GM23338 (cell line): ENCODE results near the gene NIN. TPM values are rescaled to one million over a fixed set of nuclear protein-coding genes. Genes with fewer than 3 reads are reported as not detected.
"Not testable (repeated sequence)": the region's sequence is repeated elsewhere in the genome, so short reads cannot be mapped to it uniquely, and the experiment has no call there.

Experiments used
- ATAC-seq: fragments of 200-7000 bp; cut with Tn5 transposase; 3 replicates; pipeline ENCODE4 v1.9.1; 2020
- DNase-seq: peaks from one replicate; pipeline ENCODE4 v3.0.0-alpha.2; 2015; ENCODE audit warnings: low spot score
- H2AFZ ChIP-seq: fragments of 200-600 bp; sonication (generic); 2 replicates; pipeline ENCODE4 v1.8.0; 2016; ENCODE audit warnings: antibody characterized with exemption, mild to moderate bottlenecking, moderate library complexity
- H3F3A ChIP-seq: fragments of 200-600 bp; sonication (generic); replicated peaks from 2 replicates; pipeline ENCODE4 v1.8.0; 2017; ENCODE audit warnings: antibody characterized with exemption, mixed run types, low read depth
- H3K27ac ChIP-seq: fragments of 200-600 bp; sonication (generic); 2 replicates; pipeline ENCODE4 v1.6.1; 2016; ENCODE audit warnings: low read depth
- H3K27me3 ChIP-seq: fragments of 200-600 bp; sonication (generic); 2 replicates; pipeline ENCODE4 v1.8.0; 2016; ENCODE audit warnings: mild to moderate bottlenecking, mixed run types, moderate library complexity; ENCODE audit not compliant: insufficient read depth
- H3K36me3 ChIP-seq: fragments of 200-600 bp; sonication (generic); 2 replicates; pipeline ENCODE4 v1.8.0; 2016; ENCODE audit warnings: mild to moderate bottlenecking; ENCODE audit not compliant: insufficient read depth
- H3K4me1 ChIP-seq: fragments of 200-600 bp; sonication (generic); 2 replicates; pipeline ENCODE4 v1.8.0; 2016; ENCODE audit warnings: mild to moderate bottlenecking, moderate library complexity; ENCODE audit not compliant: insufficient read depth
- H3K4me2 ChIP-seq: fragments of 200-600 bp; sonication (generic); 2 replicates; pipeline ENCODE4 v1.7.1; 2017; ENCODE audit warnings: mixed run types
- H3K4me3 ChIP-seq: fragments of 200-600 bp; sonication (generic); 2 replicates; pipeline ENCODE4 v1.6.1; 2016; ENCODE audit warnings: mixed run types
- H3K79me2 ChIP-seq: fragments of 200-600 bp; sonication (generic); replicated peaks from 2 replicates; pipeline ENCODE4 v1.8.0; 2017; ENCODE audit warnings: mild to moderate bottlenecking; ENCODE audit not compliant: insufficient read depth
- H3K9me2 ChIP-seq: fragments of 200-600 bp; sonication (generic); 2 replicates; pipeline ENCODE4 v1.8.0; 2017; ENCODE audit not compliant: insufficient read depth
- H4K20me1 ChIP-seq: fragments of 200-600 bp; sonication (generic); replicated peaks from 2 replicates; pipeline ENCODE4 v1.8.0; 2017; ENCODE audit warnings: mild to moderate bottlenecking; ENCODE audit not compliant: insufficient read depth
- H3K27ac Mint-ChIP-seq: 2 replicates; pipeline ENCODE4 v1.8.0; 2020; ENCODE audit warnings: inconsistent platforms, mild to moderate bottlenecking, moderate library complexity, mixed read lengths
- H3K27me3 Mint-ChIP-seq: 3 replicates; pipeline ENCODE4 v1.8.0; 2022; ENCODE audit warnings: low read depth, mild to moderate bottlenecking, moderate library complexity, mixed read lengths, inconsistent platforms; ENCODE audit not compliant: insufficient read depth, poor library complexity
- H3K36me3 Mint-ChIP-seq: 3 replicates; pipeline ENCODE4 v1.8.0; 2021; ENCODE audit warnings: low read depth, mild to moderate bottlenecking, inconsistent platforms, moderate library complexity, mixed read lengths
- H3K4me1 Mint-ChIP-seq: 3 replicates; pipeline ENCODE4 v1.8.0; 2020; ENCODE audit warnings: mild to moderate bottlenecking, inconsistent platforms, mixed read lengths
- H3K4me3 Mint-ChIP-seq: 3 replicates; pipeline ENCODE4 v1.8.0; 2021; ENCODE audit warnings: moderate library complexity, mild to moderate bottlenecking, inconsistent platforms, mixed read lengths
- H3K9me3 Mint-ChIP-seq: 3 replicates; pipeline ENCODE4 v1.8.0; 2020; ENCODE audit warnings: moderate library complexity, mild to moderate bottlenecking, inconsistent platforms, mixed read lengths
- CREB1 ChIP-seq: fragments of 250-450 bp; sonication (Bioruptor Pico); IDR thresholded peaks from 2 replicates; pipeline ENCODE4 v1.5.0; 2020; ENCODE audit warnings: low read depth, mild to moderate bottlenecking, moderate library complexity
- EZH2 ChIP-seq: fragments of 200-600 bp; sonication (generic); IDR thresholded peaks from one replicate; pipeline ENCODE4 v1.8.0; 2017; ENCODE audit warnings: antibody characterized with exemption, mild to moderate bottlenecking, low read depth; ENCODE audit not compliant: unreplicated experiment
- POLR2AphosphoS5 ChIP-seq: IDR thresholded peaks from 2 replicates; pipeline ENCODE4 v1.6.1; 2016; ENCODE audit warnings: antibody characterized with exemption, low read depth
- ZNF114 ChIP-seq: fragments of 250-450 bp; sonication (Bioruptor Pico); IDR thresholded peaks from 2 replicates; pipeline ENCODE4 v1.5.0; 2020; ENCODE audit warnings: mild to moderate bottlenecking, moderate library complexity
- ZNF331 ChIP-seq: fragments of 250-450 bp; sonication (Bioruptor Pico); IDR thresholded peaks from 2 replicates; pipeline ENCODE4 v1.5.0; 2020; ENCODE audit warnings: low read depth, mild to moderate bottlenecking, moderate library complexity
- ZNF462 ChIP-seq: fragments of 250-450 bp; sonication (Bioruptor Pico); IDR thresholded peaks from 2 replicates; pipeline ENCODE4 v1.5.0; 2020; ENCODE audit warnings: mild to moderate bottlenecking, moderate library complexity
- polyA plus RNA-seq: library from polyadenylated mRNA; unstranded; fragments of >200 nt; fragmentation: Nextera tagmentation; extraction: Ambion mirVana; gene quantifications from 2 replicates; pipeline ENCODE4 v1.2.1, GENCODE V29; 2016
- total RNA-seq: library from RNA; depleted of rRNA; stranded (reverse); fragments of >200 nt; shearing (Covaris generic); gene quantifications from 2 replicates; pipeline ENCODE4 v1.2.3, GENCODE V29; 2014

The NIN gene
- total and polyA plus RNA-seq, 2 experiments from 2014 or later: 7.4 to 17.4 TPM

GRCh38 chr14:50820786-50821509, 10.0 kb downstream of the NIN start (continued):
- no peak for TF ChIP-seq ZNF462
- TF ChIP-seq CREB1: no peak
- TF ChIP-seq ZNF114: no peak
- TF ChIP-seq ZNF331 (CRISPR knock-in tag): no peak
- TF ChIP-seq EZH2: no peak
- no peak for TF ChIP-seq POLR2AphosphoS5

- not testable (repeated sequence) for H3K4me3 Mint-ChIP-seq, H2AFZ ChIP-seq, H3K27ac ChIP-seq, H3K4me2 ChIP-seq, H3K4me3 ChIP-seq, H3K36me3 ChIP-seq, H4K20me1 ChIP-seq, H3K79me2 ChIP-seq, H3K9me2 ChIP-seq, H3F3A ChIP-seq, DNase-seq, H3K27ac Mint-ChIP-seq, ATAC-seq
- Histone ChIP-seq H3K4me1 (peaks cover 56% of the 10 kb centered on the region), H3K27me3 (peaks cover 46% of the 10 kb centered on the region)
- Mint-ChIP-seq H3K27me3 (peaks cover 16% of the 10 kb centered on the region), H3K9me3 (peaks cover 11% of the 10 kb centered on the region; the same call in 2 of the 3 replicates), H3K4me1 (peaks cover 53% of the 10 kb centered on the region), H3K36me3 (peaks cover 19% of the 10 kb centered on the region)
These were observed 11.7 kb downstream of the NIN start for GRCh38 chr14:50819303-50819702.
